ENCODE results near the gene ADI1.
A peak's percentile ranks its signal among the peaks of the same experiment; 100 is the strongest.

The ADI1 gene, protein sequence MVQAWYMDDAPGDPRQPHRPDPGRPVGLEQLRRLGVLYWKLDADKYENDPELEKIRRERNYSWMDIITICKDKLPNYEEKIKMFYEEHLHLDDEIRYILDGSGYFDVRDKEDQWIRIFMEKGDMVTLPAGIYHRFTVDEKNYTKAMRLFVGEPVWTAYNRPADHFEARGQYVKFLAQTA

DNA sequence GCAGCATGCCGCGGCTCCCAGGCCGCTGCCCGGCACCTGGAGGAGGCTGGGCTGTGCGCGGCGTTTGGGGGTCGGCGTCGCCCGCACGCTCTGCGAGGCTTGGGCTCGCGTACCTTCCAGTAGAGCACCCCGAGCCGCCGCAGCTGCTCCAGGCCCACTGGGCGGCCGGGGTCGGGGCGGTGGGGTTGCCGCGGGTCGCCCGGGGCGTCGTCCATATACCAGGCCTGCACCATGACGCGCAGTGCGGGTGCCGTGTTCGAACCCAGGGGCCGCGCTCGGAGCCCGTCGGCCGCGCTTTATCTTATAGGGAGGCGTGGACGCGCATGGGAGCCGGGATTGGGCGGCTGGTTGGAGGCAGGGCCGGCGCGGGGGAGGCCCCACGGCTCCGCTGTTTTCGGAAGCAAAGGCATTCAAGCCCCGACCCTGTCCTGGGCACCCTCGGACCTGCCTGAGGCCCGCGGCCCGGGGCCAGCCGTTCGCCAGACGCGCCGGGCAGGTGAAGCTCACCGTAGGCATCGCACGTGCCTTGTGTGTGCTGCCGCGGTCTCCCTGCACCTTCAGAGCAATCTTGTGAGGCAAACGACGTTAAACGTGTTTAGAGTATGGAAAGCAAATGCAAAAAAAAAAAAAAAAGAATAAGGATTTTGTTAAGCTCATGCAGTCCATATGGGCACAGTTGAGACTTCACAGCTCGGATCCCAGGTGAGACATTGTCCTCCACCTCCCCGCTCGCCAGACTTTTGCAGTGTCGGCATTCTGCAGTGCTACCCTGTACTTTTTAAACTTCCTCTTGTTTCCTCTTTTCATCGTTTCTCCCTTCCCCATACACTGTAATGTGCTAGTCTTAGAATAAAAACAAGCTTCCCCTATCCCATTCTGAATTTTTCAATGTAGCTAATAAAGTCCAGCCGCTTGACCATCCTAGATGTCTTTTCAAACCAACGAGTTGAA lies at the start of gene ADI1:
Gene ADI1, minus strand, starts transcription at position 277 of the 951 bp plus-strand sequence. Its CDS starts 44 bp downstream, at position 233.
- peak; percentile 64 for DNase-seq

DNA sequence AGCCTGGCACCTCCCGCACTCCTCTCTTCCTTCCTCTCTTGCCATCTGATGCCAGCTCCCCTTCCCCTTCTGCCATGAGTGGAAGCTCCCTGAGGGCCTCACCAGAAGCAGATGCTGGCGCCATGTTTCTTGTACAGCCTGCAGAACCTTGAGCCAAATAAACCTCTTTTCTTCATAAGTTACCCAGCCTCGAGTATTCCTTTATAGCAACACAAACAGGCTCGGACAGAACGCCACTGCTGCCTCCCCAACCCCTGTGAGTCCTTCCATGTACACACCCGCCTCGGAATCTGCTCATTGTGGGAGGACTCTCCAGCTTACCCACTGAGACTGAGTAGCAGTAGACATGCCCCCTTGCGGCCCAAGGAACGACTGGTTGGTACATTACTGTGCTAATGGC lies 47.5 kb upstream of the ADI1 start:
- DNase-seq = no peak

DNA sequence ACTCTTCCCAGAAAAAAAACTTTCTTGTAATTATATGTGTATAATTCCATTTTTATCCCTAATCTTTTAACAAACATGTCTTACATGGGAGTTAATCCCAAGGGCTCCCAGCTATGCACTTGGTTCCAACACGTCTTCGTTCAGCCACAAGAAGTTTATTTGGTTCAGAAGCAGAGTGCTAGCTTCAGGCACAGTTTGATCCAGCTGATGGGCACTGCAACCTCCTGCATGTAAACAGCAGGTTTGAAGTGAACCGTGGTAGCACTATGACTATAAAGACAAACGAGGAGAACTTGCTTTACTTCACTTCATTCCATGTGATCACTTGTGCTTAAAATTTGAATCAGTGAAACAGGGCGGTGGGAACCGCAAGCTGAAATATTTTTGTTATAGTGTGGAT lies 45.8 kb upstream of the ADI1 start:
- DNase-seq = no peak

DNA sequence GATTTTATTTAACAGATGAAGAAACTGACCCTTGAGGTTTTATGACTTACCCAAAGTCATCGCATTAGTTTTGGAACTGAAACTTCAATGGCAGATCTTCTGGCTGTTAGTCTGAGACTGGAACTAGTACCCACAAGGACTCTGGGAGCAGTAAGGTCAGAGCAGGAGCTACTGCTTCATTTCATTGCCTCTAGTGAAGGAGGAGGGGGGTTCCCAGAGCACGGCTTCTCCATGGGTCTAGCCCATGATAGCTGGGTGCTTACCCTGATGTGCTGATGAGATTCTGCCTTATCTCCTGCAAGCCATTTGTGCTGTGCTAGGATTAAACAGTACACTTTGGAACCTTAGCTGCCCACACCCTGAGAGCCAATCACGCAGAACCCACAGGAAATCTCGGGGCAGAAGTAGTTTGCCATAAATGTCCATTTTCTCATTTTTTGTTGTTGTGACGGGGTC lies 44.2 kb upstream of the ADI1 start:
- no peak for DNase-seq

DNA sequence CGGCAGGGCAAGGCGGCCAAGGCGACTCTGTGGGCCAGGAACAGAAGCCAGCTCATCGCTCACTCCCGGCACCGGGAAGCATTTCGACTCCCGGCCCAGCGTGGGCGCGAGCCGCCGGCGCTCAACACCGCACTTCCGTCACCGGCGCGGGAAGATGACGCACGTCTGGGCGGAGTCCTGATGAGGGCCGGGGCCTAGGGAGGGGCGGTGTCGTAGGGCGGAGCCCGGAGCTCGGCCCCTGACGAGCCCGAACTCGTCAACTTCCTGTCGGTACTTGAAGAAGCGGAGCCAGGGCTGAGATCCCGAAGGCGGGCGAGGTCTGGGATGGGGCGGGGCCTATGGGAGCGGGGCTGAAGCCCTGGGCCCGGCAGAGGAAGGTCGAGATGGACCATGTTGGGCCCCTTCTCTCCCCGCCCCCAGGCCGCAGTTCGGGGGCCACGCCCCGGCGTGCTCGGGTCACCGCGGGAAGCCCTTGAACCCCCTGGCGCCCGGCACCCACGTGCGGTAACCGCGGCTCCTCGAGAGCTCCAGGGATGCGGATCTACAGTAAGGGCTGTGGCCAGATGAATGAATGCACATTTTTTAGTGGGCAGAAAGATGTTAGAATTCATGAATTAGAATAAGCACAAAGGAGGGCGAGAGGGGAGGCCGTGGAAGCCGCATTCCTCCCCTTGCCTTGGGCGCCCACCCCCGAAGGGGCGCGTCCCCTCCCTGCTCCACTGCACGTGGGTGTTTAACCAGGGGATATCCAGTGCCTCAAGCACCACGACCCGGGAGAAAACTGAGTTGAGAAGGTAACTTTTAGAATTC lies 39.1 kb upstream of the ADI1 start, which contains the start of gene RNASEH1:
Gene RNASEH1, minus strand, starts transcription at position 129 of the 810 bp plus-strand sequence. Its CDS starts 73 bp downstream, at position 56.
- DNase-seq = peak; percentile 97

DNA sequence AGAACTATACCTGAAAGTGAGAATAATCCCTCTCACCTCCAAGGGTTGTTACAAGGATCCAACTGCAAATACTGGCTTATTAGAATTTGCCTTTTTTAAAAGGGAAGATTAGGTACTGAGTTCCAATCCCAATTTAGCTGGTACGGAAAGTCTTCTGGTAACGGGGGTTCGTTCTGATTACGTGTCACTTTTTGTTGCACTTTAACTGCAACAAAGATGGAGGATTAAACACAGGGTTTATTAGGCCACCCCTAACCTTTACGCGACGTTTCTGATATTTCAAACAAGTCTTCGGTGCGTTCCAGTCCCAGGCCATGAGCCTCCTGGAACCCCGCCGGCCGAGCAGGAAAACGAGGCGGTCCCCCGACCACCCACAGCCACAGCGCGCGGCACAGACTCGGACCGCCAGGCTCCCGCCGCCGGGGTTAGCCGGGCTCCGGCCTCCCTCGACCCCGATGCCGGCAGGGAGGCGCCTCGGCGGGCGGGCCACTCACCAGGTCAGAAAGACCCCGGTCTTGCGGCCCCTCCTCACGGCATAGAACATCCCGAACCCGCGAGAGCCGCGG lies 38.4 kb upstream of the ADI1 start:
- no peak for DNase-seq

DNA sequence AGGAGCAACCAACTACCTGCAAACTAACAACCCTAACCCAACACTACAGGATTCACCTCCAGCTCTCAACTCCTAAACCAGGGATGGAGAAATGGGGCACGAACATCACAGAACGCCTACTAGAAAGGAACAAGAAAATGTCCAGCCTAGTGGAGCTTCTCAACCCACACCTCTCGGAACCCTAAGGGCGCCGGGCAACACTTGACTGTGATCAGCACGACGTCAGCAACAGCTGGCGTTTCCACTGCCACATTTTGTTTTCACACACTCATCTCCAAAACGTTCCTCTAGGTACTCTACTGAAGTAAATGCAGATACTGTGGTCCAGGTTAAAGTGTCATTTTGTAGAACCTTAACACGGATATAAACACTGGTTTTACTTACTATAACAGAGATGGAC lies 34.6 kb upstream of the ADI1 start:
- no peak for DNase-seq

DNA sequence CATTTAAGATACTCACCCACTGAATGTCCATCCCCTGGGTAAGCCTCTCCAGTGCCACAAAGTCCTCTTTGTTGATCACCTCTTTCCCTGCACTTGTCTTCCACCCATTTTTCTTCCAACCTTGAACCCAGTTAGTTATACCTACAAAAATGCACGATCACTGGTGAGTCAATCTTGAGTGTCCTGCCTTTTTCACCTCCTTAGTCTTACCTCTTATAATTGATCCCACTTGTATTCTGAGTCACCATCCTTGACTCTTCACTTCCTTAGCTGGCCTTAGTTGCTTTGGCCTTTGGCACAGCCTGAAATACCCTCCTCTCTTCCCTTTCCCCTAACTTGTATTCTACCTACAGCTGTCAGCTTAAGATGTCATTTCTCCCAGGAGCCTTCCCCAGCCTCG lies 28.6 kb upstream of the ADI1 start:
- DNase-seq = no peak

DNA sequence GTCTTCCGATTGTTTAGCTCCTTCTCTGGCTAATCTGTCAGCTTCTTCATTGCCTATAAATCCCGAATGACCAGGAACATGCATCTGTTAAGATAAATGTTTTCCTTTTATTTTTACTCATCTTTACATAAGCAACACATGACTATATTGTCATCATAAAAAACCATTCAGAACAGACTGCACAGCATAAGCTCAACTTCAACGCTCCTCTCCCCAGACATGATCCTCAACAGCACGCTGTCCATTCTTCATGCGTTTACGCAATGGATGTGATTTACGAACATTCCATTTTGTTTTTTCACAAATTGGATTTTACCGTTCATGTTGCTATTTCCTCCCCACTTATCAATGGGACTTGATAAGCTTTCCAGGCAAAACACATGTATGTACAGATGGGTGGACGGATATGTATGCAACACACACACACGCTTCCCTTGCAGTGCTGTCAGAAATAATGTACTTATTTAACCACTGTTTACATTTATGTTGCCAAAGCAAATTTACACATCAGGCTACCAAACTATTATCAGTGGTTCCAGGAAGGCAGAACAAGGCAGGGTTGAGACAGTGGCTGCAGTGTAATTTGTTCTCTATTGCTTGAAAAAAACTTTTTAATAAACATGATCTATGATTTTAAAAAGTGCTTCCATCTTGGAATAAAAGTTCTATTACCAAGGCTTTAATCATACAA lies 26.6 kb upstream of the ADI1 start:
- no peak for DNase-seq

DNA sequence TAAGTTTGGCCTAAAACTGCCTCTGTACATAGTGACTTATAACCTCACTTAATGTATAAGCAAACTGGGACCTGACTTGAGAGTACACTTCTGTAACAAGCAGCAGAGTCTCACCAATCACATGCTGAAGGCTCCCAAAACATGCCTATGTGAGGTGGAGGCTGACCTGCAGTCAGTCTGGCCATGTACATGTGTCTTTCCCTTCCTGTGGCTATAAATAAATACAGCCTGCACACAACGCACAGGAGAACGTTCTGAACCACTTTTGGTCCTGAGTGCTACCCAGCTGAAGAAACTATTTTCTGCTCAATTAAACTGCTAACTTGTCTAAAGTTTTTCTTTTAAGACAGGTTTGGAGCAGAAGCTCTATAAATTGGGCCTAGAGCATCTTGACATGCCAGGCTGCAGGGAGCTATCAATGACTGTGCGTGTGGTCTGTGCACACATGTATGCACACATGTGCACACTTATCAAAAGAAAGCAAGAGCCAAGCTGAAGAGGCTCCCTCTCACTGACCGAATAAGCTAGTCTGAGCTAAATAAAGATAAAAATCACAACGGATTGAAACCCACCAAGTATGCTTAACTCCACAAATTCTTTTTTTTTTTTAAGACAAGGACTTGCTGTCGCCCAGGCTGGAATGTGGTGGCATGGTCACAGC lies 23.8 kb upstream of the ADI1 start:
- no peak for DNase-seq

DNA sequence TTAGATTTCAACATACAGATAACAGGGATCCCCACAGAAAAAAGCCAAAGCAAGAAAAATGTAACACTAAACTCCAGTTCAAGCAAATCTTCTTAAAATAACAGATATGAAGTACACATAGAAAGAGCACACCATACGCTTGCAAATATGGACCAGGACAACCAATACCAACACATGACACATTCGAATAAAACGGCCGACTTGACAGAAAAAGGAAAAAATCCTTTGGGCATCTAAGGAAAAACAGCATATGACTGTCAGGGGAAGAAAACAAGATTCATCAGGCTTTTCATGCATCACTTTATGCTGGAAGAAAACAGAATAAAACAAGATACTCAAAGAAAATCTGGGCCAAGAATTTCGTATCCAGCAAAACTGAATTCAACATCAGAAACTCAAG lies 22.8 kb upstream of the ADI1 start:
- DNase-seq = no peak

DNA sequence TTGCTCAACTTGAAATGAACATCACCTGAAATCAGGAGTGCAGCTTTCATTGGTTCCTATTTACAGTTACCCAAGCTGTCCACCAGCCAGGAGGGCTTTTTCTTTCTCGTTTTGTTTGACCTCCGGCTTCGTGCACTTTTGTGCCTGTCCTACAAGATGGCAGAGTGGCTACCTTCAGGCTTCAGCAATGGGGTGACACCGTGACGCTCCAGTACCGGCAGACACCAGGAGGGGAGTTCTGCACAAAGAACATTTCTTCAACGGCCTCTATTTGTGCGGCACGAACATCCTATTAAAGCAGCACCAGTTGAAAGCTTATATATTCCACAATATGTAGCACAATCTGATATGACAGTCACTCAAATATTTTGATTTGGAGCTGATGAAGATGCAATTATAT lies 20.5 kb upstream of the ADI1 start:
- no peak for DNase-seq

DNA sequence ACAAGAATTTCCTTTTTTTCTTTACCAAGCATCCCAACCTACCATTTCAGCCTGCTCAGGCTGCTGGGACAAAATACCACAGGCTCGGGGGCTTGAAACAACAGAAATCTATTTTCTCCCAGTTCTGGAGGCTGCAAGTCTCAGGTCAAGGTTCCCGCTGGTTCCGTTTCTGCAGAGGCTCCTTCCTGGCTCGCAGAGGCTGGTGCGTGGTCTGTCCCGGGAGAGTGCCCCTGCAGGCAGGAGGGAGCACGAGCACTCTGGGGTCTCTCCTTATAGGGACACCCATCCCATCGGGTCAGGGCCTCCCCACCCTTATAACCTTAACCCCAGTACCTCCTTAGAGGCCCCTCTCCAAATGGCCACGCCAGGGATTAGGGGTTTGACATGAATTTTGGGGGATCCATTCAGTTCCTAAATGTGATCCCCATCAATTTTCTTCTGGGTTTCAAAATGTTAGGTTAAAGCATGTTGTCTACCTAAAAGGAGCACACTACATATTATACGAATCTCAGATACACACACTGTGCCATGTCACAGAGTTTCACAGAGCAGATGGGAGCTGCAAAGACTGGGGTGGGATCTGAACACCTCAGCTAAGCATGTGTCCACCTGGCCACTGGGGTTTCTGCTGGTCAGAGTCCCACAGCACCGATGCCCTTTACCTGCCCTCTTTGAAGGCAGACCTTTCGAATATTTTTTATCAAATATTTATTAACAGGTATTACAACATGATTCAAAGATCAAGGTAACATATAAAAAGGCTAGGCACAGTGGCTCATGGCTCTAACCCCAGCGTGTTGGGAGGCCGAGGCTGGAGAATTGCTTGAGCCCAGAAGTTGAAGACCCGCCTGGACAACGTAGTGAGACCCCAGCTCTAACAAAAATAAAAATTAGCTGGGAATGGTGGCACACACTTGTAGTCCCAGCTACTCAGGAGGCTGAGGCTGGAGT lies 17.6 kb upstream of the ADI1 start:
- no peak for DNase-seq

DNA sequence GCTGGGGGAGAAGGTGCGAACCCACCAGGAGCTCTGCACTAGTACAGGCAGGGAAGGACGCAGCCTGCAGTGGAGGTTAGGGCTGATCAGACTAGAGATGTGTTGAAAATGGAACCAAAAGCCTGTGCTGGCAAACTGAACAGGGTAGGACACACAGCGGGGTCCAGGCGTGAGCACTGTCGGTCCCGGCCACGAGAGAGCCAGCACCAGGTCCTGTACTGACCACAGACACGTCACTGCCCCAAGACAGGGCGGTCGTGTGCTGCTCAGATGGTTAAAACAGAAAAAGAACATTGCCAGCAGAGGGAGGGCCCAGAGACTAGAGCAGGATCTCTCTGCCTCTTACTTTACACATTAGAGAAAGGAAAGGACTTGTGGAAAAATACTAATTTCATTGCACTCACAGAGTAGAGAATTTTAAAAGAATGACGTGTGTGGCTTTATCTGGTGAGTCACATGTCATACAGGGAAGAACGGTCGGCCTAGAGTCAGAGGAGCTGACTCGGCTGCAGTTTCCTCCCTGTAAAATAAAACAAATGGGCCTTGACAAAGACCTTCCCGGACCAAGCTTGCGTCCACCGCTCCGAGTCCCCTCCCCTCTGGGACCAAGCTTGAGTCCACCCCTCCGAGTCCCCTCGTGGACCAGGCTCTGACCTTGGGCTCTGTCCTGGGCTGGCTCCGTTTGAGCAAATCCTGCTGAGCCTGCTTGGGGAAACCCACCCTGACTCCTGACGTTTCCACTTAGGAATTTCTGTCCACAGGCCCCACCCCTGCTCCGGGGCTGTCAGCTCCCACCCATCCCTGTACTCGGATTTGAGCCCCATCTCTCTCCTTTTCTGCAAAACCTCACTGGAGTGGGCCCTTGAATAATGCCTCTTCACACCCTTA lies 16.7 kb upstream of the ADI1 start:
- DNase-seq = no peak

DNA sequence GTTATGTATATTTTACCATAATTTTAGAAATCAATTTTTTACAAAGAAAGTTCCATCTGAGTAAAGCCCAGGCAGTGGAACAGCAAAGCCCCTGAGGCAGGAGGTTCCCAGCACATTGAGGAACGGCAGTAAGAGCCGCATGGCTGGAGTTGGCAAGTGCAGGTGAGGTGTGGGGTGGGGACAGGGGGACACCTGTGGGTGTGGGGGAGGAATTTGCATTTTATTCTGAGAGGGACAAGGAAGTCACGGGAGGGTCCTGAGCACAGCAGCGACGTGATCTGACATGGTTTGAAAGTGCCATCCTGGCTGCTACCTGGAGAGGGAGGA lies 16.1 kb upstream of the ADI1 start:
- DNase-seq = no peak

DNA sequence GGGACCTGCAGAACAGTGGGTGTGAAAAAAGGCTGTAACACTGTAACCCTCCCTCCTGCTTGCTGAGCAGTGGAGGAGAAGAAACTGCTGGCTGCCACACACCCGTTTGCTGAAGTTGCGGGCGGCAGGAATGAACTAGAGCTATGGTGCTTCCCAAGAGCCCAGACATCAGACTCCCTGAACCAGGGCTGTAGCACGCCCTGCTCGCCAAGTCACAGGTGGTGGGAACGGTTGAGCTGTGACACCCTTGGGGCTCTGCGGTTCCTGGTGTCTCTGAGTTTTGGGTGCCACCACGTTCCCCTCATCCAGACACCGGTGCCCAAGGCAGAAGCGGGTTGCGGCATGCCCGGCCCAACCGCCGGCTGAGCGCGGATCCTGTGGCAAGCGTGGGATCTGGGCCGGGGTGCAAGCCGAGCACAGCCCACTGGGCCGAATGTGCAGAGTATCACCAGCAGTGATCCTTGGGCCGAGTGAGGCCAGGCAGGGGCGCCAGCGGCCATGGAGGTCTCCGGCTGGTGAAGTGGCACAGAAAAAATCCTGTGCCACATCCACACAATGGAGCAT lies 15.0 kb upstream of the ADI1 start:
- no peak for DNase-seq

DNA sequence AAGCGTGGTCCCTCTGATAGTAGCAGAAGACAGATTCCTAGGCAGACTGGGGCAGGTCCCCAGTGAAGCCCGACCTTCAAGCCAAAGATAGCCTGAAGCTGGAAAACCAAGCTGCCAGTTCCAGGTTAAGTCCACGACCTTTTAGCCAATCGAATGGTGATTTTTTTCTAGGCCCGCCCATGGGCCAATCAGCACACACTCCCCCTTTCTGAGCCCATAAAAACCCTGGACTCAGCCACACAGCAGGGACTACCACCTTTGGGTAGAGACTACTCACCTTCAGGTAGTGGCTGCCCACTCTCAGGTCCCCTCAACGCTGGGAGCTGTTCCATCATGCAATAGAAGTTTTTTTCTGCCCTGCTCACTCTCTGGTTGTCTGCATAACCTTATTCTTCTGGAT lies 14.5 kb upstream of the ADI1 start:
- no peak for DNase-seq

DNA sequence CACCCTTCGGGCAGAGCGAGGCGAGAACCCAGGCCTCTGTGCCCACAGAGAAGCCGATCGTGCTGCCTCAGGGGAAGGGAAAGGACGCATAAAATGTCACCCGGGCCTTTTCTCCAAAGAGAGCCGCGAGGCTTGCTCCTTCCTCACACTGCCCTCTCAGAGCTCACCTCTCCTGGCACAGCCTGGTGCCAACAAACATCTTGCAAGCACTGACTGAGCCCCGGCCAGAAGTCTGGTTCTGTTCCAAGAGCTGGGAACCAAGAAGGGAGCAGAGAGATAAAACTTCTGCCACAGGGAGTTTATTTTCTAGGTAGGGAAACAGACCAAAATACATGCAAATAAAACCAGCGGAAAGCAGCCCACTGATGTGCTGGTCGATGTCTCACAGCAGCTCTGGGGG lies 13.6 kb upstream of the ADI1 start:
- DNase-seq = no peak

DNA sequence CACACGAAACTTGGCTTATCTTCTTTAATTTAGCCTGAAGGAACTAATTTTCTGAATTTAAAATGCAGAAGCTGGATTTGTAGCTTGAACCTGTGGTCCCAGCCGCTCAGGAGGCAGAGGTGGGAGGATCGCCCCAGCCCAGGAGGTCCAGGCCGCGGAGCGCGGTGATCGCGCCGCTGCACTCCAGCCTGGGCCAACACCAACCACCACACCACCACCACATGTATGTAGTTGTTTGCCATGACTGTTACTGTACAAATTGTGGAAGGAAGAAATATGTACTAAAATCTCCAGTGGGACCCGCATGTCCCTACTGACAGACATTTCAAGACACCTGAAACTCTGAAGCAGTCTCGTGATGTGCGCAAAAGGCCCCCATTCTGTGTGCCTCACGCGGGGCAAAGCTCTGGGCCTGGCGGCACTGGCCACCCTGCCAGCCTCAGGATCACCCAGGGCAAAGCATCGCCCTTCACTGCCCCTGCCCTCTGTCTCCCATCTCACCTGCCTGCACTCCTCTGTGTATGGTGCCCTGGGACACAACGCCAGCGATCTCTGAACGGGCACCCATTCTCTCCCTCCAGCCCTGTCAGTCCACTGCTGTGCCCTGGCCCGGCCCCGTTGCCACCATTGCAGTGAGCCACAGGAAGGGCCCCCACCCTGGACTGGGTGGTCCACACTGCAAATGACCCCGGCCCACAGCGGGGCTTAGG lies 10.1 kb upstream of the ADI1 start:
- DNase-seq = no peak
